HG03521 (cell line): ENCODE measurements around the gene PRKCE.

Experiments
- ATAC-seq: cut with Tn5 transposase; IDR thresholded peaks from one replicate; pipeline ENCODE4 v1.9.1; 2021; ENCODE audit warnings: mild to moderate bottlenecking, moderate library complexity; ENCODE audit not compliant: unreplicated experiment

PRKCE gene

DNA sequence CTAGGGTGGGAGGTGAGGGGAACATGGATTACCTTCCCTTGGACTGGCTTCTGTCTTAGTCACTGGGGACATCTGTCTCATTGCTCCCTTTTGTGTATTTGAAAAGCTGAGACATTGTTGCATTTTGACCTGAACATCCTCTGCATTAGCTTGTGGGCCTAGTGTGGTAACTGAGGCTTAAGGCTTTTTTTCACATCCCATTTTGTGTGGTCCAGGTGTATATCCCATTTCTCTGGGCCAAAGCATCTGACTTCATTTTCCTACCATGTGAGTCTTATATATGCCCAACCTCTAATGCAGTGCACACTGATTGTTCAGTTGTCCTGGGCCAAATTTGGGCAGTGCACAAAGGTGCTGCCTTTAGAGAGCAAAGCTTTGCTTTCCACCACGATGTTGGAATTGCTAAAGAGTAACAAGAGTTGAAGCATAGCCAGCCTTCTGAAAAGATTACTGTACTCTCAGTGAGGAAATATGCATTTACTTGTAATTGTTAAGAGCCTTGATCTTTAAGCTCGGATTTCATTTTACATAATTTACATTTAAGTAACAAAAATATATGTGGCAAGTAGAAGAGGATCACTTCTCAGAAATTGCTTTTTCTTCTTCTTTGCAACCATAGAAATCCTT lies 13.3 kb downstream of the PRKCE start:
- no peak for ATAC-seq

DNA sequence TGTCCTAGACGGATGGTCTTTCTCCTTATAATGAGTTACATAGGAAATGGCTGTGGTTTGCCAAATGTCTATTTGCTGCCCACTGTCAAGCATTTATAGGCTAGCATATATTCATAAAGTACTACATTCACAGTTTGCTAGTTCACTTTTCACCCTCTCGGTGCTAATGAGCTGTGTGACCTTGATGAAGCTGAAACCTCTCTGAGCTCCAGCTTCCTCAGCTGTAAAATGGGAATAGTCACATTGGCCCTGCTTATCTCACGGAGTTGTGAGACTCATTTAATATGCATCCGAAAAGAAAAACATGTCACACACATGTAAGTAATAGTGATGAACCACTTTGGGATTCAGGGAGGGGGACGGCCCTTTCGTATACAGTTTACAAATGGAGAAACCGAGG lies 17.0 kb downstream of the PRKCE start:
- no peak for ATAC-seq

DNA sequence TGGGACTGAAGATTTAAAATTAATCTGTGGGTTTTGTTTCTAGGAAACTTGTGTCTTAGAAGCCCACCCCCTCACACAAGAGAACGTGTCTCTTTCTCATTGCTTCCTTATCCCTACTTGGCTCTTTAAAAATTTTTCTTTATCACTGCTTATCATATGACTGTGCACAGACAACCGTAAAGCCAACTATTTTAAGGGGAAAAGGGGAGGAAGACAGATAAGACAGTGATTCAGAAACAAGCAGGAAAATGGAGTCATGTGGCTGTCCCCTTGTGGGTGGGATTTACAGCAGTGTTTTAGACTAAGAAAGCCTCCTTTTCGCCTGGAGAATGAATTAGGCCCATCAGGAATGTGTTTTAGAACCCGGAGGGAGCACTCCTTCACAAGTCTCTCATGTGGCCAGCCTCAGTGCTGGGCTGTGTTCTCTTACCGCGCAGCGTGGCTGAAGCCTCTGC lies 17.6 kb downstream of the PRKCE start:
- ATAC-seq = no peak

DNA sequence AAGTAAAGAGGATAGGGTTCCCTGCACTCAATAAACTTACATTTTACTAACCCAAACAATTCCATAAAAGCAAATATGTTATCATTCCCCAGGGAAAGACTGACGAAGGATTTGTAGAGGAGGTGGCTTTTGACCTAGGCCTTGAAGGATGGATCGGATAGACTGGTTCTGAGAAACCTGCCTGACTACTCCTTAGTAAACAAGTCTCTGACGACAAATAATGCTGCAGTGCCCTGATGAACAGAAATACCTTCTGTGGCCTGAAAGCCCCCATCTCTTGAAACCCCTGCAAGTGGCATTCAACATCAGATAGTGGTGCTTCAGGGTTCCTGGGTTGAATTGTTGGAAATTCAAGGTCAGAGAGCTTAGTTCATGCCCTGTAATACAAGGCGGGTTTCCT lies 19.2 kb downstream of the PRKCE start:
- ATAC-seq = no peak

DNA sequence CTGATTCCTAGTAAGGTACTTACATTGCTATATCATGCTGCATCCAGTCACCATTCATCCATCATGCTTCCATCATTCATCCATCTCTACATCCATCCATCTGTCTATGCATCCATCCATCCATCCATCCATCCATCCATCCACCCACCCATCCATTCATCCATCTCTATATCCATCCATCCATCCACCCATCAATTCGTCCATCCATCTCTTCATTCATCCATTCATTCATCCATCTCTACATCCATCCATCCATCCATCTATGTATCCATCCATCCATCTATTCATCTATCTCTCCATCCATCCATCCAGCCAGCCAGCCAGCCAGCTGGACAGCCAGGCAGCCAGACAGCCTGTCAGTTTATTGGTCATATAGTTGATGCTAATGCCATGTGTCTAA lies 20.7 kb downstream of the PRKCE start:
- no peak for ATAC-seq

DNA sequence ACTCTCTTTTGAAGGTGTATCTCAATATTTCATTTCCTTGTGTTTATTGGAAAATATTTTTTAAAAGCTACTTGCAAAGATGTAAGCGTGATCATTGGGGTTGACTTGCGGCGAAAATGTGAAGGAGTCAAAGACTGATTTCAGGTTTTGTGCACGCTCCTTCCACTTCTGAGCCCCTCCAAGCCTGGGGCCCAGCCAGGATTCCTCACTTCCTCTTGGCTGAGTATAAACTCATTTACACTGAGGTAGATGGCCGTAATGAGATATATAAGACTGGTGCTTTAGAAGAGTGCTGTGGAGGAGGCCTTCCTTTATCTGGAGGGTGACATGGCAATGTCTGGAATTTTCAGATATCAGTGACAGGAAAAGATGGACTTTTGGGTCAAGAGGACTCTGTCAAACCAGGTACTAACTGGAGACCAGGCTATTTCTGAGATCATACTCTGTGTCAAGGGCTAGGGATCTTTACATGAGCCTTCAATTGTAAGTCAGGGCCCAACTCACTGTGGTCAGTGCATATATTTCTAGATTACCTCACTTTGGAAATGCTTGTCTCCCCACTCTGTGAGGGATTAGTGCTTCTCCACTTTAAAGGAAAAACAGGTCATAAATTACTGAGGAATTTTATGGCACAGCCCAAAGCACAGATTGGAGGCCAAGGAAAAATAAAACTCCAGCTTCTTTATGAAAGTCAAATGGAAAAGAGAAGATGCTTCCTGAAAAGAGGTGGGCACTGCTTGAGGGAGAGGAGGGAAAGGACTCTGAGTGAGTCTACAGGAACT lies 22.8 kb downstream of the PRKCE start:
- no peak for ATAC-seq

DNA sequence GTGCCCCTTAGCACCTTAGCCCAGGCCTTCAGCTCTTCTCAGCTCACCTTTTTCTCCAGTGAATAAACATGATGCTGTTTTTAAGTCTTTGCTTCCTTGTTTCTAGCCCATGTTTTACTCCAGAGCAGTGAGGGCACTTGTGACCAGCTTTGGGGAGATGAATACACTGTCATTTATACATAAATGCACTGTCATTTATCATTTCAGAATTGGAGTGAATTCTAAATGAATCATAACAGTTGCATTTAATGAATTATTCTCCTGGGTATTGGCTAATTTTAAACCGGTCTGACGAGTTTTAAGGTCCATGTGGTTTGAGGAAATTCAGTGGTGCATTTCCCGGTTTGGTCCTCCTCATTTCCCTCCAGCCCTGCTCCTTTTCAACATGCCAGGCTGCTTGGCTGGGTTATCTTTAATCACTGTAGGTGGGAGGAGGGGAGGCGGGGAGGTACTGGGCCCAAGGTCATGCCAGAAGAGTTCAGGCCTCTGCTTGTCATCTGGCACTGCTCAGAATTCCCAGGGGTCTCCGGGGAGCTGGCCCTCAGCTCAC lies 23.9 kb downstream of the PRKCE start:
- no peak for ATAC-seq

DNA sequence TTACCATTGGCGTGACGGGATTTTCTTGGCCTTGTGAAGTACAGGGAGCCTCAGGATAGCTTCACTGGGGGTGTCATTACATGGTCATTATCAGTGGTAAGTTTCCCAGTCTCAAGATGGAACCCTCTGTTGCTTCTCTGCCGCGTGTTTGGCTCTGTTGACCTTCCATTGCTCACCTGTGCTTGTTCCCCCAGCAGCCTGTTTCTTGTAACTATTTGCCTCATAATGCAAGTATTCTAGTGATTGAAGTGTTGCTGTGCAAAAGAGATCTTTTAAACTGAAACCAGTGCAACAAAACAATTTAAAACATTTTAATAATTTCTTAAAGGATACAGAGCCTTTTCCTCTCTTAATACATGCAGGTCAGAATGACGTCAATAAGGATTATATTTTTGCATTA lies 24.6 kb downstream of the PRKCE start:
- no peak for ATAC-seq

DNA sequence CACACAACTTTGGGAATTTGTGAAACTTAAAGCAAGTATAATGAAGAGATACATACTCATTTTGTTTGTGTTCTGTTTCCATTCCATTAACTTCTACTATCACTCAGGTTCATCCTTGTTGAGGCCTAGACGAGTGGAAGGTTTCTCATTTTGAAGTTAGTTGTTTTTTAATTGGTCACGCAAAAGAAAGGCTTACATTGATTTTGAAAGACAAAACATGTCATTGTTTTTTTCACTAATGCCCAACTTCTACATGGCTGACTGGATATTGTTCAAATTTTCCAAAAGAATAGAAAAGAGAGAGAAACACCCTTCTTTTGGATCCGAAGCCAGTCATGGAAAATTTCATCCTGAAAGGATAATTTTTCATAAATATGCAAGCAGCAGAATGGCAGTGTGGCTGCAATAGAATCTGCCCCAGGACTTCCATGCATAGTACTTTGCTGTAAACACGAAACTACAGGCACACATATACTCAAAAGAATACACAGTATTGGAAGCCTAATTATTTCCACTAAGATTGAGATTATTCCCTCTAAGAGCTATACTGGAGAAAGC lies 27.4 kb downstream of the PRKCE start:
- no peak for ATAC-seq

DNA sequence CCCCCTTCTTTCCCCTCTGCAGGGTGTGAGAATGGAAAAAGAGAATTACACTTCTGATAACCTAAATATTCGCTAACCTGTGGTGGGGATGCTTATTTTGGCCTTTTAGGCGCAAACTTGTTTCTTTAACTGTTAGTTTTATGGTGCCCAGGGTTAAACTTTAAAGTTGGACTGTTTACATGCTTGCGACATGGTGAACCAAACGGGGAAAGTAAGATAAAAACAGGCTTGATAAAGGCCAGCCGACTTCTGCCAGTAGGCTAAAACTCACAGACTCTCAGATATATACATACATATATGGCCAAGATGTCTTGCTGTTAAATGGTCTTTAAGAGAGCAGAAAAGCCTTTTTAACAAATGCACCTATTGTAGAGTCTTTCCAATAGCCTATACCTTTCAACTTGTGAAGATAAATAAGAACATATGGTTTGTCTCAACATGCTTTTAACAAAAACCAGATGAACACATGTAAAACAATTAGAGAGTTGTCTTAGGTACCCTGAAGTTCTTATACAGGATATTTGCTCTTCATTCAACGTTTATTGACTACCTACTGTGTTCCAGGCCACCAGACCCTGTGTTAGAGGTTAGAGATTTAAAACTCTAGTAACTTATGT lies 29.0 kb downstream of the PRKCE start:
- no peak for ATAC-seq

DNA sequence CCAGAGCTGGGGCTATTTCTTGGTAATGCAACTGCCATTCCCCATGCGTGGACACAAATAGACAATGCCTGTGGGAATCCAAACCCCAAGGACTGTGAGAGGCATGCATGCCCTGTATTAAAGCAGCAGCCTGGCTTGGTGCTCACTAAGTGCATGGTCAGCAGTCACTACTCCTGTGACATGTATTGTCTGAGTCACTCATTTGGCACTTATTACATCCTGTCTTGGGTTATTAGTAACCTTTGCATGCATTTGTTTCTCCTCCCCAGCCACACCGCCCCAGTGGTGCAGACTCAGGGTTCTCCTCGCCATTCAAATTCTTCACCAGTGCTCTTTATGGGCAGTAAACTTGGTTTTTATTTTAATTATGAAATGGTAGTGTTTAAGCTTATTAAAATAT lies 30.2 kb downstream of the PRKCE start:
- ATAC-seq = peak; percentile 83

DNA sequence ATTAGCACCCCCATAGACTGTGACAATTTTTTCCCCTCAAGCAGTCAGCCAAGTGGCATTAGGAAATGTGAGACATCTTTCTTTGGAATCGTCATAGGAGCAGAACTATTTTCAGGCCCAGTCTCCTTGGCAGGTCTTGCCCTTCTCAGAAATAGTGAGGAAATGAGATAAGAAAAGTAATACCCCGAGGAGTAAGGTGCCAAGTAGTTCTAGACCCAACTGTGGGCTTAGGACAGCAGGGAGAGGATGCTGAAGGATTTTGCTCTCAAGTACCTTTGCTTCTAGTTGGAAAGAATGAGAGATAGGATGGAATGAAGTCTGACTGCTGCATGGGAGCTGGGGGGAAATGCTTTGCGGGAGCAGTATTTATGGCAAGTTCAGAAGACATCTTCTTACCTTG lies 31.8 kb downstream of the PRKCE start:
- ATAC-seq = no peak

DNA sequence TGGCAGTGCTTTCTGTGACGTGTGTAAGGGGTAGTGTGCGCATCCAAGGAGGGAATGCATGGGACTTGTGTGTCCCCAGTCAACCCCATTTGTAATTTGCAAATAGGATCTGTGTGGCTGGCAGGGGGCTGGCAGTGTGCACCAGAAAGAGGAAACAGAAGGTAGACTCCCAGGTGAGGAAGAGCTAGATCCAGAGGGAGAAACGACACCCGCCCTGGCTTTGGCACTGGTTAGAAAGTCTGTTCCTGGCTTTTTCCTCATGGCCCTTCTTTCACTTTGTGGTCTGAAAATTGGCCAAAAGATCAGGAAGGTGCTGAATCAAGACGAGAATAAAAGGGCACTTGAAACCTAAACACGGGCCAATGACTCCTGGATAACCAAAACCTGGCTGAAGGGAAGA lies 33.3 kb downstream of the PRKCE start:
- no peak for ATAC-seq

DNA sequence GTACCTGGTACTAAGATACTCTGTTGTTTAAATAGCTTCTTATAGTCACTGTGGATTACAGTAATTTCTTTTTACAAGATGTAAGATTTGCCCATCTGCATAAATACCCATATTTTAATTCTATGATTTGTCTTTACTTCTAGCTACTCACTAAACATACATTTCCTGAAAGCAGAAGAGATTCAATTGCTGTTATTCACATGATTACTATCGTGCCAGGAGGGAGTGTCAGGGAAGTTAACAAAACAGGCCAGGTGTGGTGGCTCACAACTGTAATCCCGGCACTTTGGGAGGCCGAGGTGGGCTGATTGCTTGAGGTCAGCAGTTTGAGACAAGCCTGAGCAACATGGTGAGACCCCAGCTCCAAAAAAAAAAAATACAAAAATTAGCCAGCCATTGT lies 33.8 kb downstream of the PRKCE start:
- no peak for ATAC-seq

DNA sequence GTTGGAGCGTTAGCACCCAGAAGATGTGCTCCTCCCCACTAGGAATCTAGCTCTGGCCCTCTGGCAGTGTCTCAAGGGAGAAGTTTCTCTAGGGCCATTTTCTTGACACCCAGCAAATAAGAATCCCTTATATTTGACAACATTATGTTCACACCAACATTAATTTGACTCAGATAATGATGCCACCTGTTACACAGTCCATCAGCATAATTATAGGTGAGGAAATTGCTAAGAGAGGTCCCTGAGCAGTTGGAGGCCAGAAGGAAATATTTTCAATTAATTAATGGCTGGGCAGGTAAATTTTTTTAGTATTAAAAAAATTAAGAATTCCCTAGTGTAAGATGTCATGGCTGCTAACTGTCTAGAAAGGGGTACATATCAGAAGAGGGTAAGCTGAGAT lies 36.5 kb downstream of the PRKCE start:
- no peak for ATAC-seq

DNA sequence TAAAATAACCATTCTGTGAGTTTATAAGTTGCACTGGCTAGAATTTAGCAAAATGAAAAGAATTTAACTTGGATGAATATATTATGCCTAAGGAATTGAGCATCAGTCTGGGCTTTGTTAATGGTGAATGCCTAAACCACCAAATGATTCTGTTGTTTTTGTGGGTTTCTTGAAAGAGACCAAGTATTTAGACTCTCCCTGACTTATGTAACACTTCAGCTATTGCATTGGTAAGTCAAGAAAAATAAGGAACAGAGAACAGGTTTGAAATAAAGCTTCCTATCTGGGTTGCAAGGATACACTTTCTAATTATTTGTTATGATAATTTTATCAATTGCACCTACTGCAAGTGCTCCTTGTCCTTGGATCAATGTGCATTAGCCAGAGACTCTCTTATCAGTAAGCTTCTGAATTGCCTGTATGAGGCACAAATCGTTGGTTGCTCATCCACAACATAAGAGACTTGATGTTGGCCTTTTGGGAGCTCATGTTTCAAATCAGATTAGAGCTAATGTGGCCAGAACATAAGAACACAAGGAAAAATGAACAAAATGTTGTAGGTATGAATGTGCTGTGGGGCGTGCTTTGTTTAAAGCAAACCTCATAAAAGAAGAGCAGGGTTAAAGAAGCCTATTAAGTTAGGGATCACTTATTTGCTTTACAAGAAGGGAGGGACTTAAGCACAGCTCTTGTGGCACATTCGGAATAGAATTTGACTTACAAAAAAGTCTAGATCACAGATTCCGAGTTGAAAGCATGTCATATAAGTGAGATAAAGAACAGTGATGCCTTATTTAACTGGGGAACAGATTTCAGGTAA lies 37.2 kb downstream of the PRKCE start:
- no peak for ATAC-seq

DNA sequence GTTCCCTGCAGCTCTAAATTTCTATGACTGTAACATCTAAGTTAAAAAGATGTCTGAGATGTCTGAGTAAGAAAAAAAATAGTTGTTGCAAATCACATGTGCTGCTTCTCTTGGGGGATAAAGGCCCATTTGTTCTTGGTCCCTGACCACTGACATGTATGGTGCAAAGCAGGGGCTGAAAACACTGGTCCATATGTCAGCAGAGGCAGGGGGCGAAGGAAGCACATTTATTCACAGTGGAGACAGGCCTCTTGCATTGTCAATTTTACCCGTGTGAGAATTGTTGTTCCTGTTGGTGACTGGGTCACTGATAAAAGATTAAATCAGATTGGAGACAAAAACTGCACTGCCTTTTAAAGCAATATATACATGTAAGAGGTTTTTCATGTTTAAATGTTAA lies 38.8 kb downstream of the PRKCE start:
- ATAC-seq = no peak

DNA sequence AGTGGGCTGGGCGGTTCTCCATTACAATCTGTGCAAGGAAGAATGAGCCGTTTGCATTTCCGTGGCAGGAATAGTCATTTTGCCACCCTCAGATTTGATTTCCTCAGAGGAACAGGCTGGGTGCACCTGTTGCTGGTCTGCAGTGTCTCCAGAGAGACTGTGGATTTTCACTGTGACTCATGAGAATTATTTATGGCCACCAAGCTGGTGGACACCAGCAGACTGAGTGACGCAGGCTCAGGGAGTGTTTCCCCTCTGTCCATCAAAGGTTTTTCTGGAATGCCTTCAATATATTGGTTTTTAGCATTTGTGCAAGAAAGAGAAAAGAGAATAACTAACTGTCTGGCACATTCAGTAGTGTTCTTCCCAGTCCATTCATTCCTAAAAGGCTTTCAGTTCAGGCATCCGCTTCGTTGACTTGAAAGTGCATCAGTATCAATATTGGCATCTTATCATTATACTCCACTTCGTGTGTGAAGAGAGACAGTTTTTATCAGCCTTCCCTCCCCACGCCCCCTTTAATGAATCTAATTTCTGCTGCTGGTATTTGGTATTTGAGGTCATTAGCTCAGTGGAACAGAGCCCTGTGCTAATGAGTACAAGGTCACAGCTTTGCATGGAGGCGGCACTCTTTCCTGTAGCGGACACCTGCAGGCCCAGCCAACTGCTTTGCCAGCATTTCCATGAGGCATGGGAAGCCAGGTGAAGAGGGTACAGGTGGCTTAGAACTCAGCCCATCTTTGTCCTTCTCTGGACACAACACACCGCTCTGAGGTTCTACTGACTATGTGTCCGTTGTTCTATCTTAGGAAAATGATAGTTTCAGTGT lies 39.9 kb downstream of the PRKCE start:
- no peak for ATAC-seq

DNA sequence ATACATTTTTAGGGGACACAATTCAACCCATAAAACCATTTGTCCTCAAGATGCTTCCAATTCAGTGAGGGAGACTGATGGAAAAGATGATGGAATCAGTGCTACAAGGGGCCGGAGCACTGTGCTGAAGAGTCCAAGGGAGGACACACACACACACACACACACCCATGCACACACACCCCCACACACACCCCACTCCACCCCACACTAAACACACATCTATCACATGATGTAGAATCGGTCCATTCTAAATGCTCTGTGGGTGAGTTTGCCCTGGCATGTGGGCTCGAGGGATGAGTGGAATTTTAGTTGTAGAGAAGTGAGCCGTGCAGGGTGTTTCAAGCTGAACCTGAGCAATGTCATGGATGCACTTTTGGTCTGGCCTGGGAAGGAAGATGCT lies 41.1 kb downstream of the PRKCE start:
- no peak for ATAC-seq

DNA sequence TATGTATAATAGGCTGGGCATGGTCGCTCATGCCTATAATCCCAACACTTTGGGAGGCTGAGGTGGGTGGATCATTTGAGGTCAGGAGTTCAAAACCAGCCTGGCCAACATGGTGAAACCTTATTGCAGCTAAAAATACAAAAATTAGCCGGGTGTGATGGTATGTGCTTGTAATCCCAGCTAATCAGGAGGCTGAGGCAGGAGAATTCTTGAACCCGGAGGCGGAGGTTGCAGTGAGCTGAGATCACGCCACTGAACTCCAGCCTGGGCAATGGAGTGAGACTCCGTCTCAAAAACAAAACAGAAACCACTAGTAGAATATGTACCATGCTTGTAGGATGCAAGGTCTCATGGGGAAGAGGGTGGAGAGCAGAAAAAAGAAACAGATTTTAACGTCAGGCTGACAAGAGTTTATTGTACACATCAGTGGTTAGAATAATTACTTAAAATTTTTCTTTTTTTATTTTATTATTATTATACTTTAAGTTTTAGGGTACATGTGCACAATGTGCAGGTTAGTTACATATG lies 44.1 kb downstream of the PRKCE start:
- peak; percentile 50 for ATAC-seq
